HG03196 (cell line): Measurements from ENCODE around the gene FUZ.

Source experiments
- ATAC-seq: cut with Tn5 transposase; IDR thresholded peaks from one replicate; pipeline ENCODE4 v1.9.1; 2021; ENCODE audit not compliant: unreplicated experiment

The FUZ gene

DNA sequence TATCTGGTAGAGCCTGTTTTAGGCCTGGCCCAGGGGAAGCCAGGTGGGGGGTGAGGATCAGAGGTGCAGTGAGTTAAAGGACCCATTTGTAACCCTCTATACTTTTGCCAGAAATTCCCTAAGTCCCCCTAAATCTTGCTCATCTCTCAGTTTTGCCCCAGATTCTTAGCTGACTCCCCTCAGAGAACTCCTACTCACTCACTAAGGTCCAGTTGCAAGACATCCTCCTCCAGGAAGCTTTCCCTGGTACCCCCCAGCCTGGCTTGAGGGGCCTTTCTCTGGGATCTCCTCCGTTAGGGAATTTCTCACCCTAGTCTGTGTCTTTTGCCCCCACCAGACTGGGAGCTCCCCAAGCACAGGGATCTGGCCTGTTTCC, 51.9 kb downstream of the FUZ start:
- no peak for ATAC-seq

DNA sequence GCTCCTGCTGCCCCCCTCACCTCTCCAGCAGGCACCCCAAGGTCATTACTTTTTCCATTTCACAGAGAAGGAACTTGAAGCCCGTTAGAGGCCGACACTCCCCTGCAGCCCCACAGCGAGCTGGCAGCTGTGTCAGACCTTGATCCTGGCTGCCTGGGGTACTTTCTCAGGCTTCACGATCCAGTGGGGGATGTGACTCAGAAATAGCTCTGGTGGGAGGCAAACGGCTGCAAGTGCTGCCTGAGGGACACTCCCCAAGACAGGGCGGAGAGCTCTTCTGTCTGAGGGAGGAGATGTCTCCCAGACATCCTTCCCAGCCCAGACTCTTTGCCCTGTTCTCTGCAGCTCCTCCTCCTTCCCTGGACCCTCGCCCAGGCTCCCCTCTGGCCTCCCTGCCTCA, 54.8 kb downstream of the FUZ start:
- no peak for ATAC-seq
